GM12873 (cell line): ENCODE data around the gene GABRE.

ENCODE experiments used
- TF ChIP-seq, protein P1 (sequence below): IDR thresholded peaks from 2 replicates; pipeline ENCODE4 v1.5.1; 2012; ENCODE audit warnings: low read depth, mild to moderate bottlenecking, moderate library complexity, low read length, control low read depth; ENCODE audit not compliant: insufficient read depth; ENCODE audit errors: missing control alignments

The GABRE gene

DNA sequence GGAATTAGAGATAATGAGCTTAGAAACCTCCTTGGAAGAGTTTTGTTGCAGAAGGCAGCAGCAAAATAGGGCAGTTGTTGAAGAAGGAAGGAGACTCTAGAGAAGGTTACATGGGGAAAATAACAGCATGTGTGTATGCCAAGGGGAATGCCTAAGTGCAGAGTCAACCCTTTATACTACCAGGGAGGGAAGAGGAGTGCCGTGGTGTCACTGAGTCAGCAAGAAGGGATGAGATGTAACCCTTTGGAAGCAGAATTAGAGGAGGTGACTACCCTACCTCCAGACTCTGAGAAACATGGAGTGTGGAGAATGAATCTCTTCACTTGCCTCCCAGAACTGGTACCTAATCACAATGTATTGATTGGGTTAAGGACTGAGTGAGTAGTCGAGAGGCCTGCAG lies 6.7 kb upstream of the GABRE start:
- TF ChIP-seq, protein P1, sequence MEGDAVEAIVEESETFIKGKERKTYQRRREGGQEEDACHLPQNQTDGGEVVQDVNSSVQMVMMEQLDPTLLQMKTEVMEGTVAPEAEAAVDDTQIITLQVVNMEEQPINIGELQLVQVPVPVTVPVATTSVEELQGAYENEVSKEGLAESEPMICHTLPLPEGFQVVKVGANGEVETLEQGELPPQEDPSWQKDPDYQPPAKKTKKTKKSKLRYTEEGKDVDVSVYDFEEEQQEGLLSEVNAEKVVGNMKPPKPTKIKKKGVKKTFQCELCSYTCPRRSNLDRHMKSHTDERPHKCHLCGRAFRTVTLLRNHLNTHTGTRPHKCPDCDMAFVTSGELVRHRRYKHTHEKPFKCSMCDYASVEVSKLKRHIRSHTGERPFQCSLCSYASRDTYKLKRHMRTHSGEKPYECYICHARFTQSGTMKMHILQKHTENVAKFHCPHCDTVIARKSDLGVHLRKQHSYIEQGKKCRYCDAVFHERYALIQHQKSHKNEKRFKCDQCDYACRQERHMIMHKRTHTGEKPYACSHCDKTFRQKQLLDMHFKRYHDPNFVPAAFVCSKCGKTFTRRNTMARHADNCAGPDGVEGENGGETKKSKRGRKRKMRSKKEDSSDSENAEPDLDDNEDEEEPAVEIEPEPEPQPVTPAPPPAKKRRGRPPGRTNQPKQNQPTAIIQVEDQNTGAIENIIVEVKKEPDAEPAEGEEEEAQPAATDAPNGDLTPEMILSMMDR = no peak

DNA sequence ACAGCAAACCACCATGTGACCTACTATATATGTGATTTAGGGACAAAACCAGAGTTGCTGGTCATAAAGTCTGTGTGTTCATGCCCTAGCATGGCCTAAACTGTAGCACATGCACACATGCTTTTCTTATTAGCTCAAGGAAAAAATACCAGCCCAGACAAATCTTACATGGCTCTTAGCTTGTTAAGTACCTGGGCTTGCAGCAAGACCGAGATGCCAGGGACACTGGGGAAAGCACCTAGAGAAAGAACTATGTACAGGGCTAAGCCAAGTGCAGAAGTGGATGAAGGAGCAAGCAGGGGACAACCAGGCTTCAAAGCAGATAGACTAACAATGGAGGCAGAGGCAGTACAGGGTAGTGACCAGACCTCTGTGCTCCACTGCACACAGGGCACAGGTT lies 3.4 kb upstream of the GABRE start:
- TF ChIP-seq, protein P1 = no peak

DNA sequence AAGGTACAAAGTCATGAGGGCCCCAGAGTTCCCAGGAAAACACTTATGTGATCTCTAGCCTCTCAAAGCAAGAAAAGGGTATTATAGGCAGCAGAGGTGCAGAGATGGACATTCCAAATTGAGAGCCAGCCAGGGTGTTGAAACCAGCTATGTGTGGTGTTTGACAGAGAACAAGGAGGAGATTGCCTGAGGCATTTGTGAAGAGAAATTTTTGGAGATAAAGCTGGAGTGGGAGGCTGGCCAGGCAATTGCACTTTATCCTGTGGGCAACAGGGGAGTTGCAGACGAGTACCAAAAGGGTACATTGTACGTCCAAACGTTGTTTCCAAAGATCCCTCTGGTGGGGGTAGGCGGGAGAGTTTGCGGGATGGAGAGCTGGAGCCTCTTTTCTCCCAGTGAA lies 2.5 kb upstream of the GABRE start:
- TF ChIP-seq, protein P1 = no peak

DNA sequence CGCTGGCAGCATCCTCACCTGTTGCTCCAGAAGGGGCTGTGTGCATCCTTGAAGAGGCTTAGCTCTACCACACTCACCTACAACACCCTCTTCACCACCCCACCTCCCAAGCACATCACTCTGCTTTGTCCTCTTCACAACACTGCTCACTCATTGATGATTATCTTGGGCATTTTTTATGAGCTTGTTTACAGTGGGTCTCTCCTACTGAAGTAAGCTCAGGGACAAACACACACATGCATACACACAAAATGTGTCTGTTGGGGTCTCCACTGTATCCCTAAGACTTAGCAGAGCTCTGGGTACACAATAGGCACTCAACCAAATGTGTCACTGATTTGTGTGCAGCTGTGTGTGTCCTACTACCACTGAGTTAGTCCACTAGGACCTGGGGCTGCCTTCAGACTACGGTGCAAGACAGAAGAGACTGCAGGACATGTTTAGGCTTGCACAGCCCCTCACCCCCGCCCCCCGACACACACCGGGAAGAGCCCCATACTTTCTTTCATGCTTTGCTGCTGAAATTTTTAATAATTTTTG lies 1.3 kb upstream of the GABRE start:
- TF ChIP-seq, protein P1 = no peak

DNA sequence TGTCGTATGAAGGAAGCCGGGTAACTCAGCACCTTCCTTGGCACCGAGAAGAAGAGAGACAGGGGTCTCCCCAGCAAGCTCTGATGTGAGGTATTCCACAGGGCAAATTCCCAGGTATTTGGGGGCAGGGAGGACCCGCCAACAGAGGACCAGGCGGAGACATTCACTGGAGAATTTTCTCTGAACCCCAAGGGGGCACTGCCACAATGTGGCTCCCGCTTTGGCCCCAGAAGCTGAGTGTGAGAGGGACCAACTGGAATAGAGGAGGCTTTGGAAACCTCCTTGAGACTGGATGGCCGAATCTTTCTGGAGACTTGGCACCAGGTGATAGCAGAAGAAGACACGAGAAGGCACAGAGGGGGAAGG lies 735 bp upstream of the GABRE start:
- TF ChIP-seq, protein P1 = no peak

DNA sequence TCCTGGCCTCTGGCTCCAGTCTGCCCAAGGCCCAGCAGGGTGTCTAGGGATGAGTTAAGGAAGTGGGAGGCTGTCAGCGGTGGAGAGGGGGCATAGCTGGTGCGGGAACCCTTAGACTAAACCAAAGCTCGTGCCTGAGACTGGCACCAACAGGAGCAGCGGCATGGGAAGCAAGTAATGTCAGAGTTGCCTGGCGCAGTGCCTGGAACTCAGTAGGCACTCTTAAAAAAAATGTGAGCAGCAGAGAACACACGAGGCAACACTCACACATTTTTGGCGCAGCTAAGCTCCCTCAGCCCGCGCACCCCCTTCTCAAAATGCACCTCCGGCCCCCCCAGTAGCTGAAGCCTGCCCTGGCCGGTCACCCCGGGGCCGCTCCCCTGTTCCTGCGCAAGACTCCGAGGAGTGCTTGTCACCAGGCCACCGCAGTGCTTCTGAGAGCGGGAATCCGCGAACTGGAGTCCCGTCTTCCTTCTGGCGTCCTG lies 583 bp downstream of the GABRE start:
- TF ChIP-seq, protein P1 = no peak

DNA sequence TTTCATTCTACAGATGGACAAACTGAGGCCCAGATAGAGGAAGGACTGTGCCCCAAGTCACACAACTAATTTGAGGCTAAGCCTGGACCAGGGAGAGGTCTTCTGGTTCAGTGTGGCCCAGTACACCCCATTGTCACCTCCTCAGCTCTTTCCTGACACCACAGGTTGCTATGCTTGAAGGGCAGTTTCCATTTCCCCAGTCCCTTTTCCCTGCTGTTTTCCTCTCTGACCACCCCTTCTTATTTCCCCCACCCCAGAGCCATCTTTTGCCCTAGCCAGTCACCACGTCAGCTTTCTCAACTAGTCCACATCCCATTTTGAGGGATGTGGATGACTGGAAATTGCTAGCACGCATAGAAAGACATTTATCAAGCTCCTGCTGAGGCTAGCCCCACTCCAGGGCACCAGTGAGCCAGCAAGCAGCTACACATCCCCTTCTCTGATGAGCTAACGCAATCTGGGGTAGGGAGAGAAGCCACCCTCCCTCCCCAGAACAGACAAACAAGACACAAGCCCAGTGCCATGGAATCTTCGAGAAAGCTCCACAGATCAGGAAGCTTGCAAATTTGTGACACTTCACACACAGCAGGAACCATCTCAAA lies 1.3 kb downstream of the GABRE start:
- TF ChIP-seq, protein P1 = no peak
